Lower lobe of right lung (tissue), 2 donors: ENCODE measurements around the gene AKTIP. TPM values are rescaled to one million over a fixed set of nuclear protein-coding genes. Genes with fewer than 3 reads are reported as not detected.

Experiments used
- ATAC-seq, 2 donors: fragments of 200-7000 bp; cut with Tn5 transposase; one replicate each; pipeline ENCODE4 v1.9.1; 2020 to 2022; ENCODE audit warnings: mild to moderate bottlenecking in 2 of 2, moderate library complexity in 2 of 2
- DNase-seq: peaks from one replicate; pipeline ENCODE4 v3.0.0-alpha.2; 2020
- H3K27ac ChIP-seq: fragments of 200-600 bp; one replicate; pipeline ENCODE4 v1.8.0; 2022
- H3K27me3 ChIP-seq: fragments of 200-600 bp; one replicate; pipeline ENCODE4 v1.8.0; 2022; ENCODE audit warnings: low read depth
- H3K36me3 ChIP-seq: fragments of 200-600 bp; one replicate; pipeline ENCODE4 v1.8.0; 2022; ENCODE audit warnings: mild to moderate bottlenecking
- H3K4me1 ChIP-seq: fragments of 200-600 bp; one replicate; pipeline ENCODE4 v1.8.0; 2022
- H3K4me3 ChIP-seq: fragments of 200-600 bp; one replicate; pipeline ENCODE4 v1.8.0; 2022; ENCODE audit warnings: mild to moderate bottlenecking
- H3K9me3 ChIP-seq: fragments of 200-600 bp; one replicate; pipeline ENCODE4 v1.8.0; 2022
- intact Hi-C: fragments of 100-400 bp; cut with DNase I; formaldehyde crosslinking; loops from one replicate; pipeline ENCODE4 v1.11.0; 2022
- total RNA-seq: library from RNA; stranded (reverse); fragmentation: NEBNext Ultra II Directional; extraction: Animal tissue kit (Norgen Biotek cat#: 25700); gene quantifications from one replicate; pipeline ENCODE4 v1.2.1, GENCODE V29; 2021
- TF ChIP-seq, protein P1 (sequence below): fragments of 200-600 bp; IDR thresholded peaks from one replicate; pipeline ENCODE4 v1.8.0; 2022; ENCODE audit warnings: antibody characterized with exemption, mild to moderate bottlenecking
- donor health status: DM: no; HTN: yes; CAD: no; lungs with severe emphysema.

The AKTIP gene
- total RNA-seq, 1 donor from 2014 or later: 43.7 TPM

DNA sequence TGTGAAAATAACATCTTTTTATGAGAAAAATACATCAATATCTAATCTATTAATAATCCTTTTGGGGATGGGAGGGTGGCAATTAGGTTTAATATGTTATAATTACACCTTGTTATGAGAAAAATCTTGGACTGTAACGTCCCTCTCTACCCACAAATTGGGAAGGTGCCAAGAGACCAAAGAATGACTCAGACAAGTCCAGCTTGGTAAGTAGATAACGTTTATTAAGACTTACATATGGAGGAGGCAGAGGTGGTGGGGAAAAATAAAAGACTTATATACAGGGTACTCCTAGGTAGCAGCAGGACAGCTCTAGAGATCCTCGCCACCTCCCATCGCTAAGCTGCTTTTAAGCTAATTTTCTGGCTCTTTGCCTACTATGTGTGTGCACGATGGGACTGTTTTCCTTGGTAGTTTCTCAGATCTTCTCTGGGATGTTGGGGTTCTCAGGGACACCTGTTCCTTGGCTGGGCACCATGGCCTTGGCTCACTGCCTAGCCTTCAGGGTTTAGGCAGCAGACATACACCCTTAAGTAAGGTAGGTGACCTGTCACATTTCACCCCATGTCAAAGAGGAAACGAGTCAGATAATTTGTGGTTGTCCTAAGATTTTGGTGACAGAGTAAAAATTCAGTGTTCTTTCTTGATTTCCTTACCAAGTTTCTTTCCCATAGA lies 37.3 kb downstream of the AKTIP start:
- DNase-seq: no peak
- H3K27me3 ChIP-seq: no peaks in the 10 kb centered on the region
- TF ChIP-seq, protein P1, sequence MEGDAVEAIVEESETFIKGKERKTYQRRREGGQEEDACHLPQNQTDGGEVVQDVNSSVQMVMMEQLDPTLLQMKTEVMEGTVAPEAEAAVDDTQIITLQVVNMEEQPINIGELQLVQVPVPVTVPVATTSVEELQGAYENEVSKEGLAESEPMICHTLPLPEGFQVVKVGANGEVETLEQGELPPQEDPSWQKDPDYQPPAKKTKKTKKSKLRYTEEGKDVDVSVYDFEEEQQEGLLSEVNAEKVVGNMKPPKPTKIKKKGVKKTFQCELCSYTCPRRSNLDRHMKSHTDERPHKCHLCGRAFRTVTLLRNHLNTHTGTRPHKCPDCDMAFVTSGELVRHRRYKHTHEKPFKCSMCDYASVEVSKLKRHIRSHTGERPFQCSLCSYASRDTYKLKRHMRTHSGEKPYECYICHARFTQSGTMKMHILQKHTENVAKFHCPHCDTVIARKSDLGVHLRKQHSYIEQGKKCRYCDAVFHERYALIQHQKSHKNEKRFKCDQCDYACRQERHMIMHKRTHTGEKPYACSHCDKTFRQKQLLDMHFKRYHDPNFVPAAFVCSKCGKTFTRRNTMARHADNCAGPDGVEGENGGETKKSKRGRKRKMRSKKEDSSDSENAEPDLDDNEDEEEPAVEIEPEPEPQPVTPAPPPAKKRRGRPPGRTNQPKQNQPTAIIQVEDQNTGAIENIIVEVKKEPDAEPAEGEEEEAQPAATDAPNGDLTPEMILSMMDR: no peak
- intact Hi-C loops: no loop called here
- H3K4me3 ChIP-seq: no peak overlapping the region
- H3K36me3 ChIP-seq: peaks cover 98% of the 10 kb centered on the region
- H3K9me3 ChIP-seq: no peaks in the 10 kb centered on the region
- no peak overlapping the region for H3K27ac ChIP-seq
- H3K4me1 ChIP-seq: no peaks in the 10 kb centered on the region
- no peak for ATAC-seq

DNA sequence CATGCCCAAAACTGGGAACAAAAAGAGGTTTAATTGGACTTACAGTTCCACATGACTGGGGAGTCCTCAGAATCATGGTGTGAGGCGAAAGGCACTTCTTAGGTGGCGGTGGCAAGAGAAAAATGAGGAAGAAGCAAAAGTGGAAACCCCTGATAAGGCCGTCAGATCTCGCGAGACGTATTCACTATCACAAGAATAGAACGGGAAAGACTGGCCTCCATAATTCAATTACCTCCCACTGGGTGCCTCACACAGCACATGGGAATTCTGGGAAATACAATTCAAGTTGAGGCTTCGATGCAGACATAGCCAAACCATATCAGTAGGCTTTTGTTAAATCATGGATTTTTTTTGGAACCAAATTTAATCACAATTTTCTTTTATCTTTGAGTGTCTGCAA lies 44.4 kb downstream of the AKTIP start:
- Histone ChIP-seq H3K4me3 (no peak overlapping the region), H3K27ac (no peak overlapping the region), H3K36me3 (peaks cover 96% of the 10 kb centered on the region), H3K27me3 (no peaks in the 10 kb centered on the region), H3K4me1 (peaks cover 4% of the 10 kb centered on the region), H3K9me3 (no peaks in the 10 kb centered on the region)
- TF ChIP-seq, protein P1: no peak
- DNase-seq (no peak), ATAC-seq (no peak)
- intact Hi-C loops: no loop called here

DNA sequence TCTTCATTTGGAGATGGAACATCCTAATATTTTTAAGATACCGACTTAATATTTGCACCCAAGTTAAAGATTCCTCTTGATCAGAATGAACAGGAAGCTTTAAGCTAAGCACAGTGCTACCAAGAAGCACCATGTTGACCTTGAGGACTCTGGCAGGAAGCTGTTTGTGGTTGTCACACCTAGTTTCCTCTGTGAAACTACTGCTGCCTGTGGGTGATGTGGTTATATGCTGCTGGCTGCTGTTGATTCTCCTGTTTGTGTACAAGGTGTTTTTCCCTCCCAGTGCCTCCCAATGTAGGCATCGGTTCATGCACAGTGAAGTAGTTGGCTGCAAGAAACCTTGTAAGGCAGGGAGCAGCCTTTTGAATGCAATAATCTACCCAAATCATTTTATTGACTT lies 45.3 kb downstream of the AKTIP start:
- Histone ChIP-seq H3K27ac (no peak overlapping the region), H3K4me3 (no peak overlapping the region), H3K36me3 (peaks cover 96% of the 10 kb centered on the region), H3K27me3 (no peaks in the 10 kb centered on the region), H3K9me3 (no peaks in the 10 kb centered on the region), H3K4me1 (peaks cover 4% of the 10 kb centered on the region)
- TF ChIP-seq, protein P1: no peak
- ATAC-seq (peak; percentile 79 to 86), DNase-seq (no peak)
- intact Hi-C loops: no loop called here

DNA sequence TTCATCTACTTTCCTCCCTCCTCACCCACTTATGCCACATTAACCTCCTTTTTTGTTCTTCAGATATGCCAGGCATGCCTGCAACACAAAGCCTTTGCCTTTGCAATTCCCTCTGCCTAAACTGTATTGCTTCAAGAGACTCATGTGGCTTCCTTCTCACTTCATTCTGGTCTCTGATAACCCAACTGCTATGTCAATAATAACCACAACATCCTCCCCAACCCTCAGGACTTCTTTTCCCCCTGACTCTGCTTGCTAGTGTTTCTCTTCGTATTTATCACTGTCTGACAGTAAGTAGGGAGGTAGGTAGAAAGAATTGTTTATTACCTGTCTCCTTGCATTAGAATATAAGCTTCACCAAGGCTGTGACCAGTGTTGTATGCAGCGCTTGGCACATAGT lies 46.4 kb downstream of the AKTIP start:
- Histone ChIP-seq H3K27ac (no peak overlapping the region), H3K36me3 (peaks cover 96% of the 10 kb centered on the region), H3K4me1 (peaks cover 4% of the 10 kb centered on the region), H3K4me3 (no peak overlapping the region), H3K27me3 (no peaks in the 10 kb centered on the region), H3K9me3 (no peaks in the 10 kb centered on the region)
- intact Hi-C loops: no loop called here
- DNase-seq (no peak), ATAC-seq (peak; percentile 38 to 61)
- TF ChIP-seq, protein P1: no peak

DNA sequence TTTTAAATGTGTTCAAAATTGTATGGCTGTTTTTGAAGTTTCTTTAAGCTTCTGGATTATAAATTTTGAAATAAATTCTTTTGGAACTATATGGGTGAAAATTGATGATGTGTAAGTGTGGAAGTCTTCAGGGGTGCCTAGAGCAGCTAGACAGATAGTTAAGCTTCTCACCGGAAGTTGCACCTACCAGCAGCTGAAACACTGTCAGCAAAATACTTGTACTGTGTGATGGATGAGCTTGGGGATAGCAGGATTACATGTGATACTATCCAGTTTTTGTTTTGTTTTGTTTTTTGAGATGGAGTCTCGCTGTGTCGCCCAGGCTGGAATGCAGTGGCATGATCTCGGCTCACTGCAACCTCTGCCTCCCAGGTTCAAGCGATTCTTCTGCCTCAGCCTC lies 49.1 kb downstream of the AKTIP start:
- Histone ChIP-seq H3K27me3 (no peaks in the 10 kb centered on the region), H3K4me3 (no peak overlapping the region), H3K9me3 (no peaks in the 10 kb centered on the region), H3K4me1 (peaks cover 4% of the 10 kb centered on the region), H3K27ac (no peak overlapping the region), H3K36me3 (peaks cover 86% of the 10 kb centered on the region)
- TF ChIP-seq, protein P1: no peak
- intact Hi-C loops: no loop called here
- DNase-seq (no peak), ATAC-seq (no peak)
